Cardiac ventricle fibroblast (primary cell): ENCODE data around the gene CCM2. TPM values are rescaled to one million over a fixed set of nuclear protein-coding genes. Genes with fewer than 3 reads are reported as not detected.

Experiments
- total RNA-seq: library from RNA; depleted of rRNA; stranded (reverse); fragments of >200 nt; gene quantifications from 2 replicates; pipeline ENCODE4 v1.2.3, GENCODE V29; 2015

The CCM2 gene
- 35.7 and 39.7 TPM in 2 replicates for total RNA-seq

DNA sequence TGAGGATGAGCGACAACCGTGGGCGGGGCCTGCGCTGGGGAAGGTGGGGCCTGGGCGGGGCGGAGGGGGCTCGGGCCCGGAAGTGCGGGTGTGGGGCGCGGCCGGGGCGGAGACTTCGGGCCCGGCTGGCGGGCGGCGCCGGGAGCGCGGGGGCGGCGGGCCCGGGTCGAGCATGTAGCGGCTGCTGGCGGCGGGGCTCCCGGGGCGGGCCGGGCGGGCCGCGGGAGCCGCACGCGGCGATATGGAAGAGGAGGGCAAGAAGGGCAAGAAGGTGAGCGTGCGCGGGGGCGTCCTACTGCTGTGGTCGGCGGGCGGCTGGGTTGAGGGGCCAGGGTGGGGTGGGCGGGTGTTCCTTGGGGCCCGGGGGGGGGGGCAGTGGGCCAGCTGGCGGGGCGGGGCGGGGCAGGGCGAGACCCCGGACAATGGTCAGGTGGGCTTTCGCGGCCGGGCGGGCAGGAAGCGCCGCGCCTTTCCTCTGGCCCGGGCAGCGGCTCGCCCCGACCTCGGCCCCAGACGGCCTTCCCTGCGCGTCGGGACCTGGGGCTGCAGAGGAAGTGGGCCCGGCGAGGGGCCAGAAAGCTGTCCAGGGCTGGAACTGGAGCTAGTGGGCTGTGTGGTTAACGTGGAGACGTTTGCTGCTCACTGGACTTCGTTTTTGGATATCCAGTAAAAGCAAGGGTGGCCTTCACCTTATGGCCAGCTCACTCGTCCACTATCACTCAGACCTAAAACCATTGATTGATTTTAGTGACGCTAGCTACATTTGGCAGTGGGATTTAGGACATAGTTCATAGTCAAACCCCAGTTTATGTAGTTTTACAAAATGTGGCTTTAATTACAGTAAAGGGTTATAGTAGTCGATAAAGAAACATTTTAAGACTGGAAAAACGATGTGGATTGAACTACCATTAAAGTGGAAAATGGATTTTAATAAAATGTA is at the start of gene CCM2:
TSS of gene CCM2 (plus strand) at position 109 of the 940 bp plus-strand sequence. CDS start at position 242, 133 bp downstream.

DNA sequence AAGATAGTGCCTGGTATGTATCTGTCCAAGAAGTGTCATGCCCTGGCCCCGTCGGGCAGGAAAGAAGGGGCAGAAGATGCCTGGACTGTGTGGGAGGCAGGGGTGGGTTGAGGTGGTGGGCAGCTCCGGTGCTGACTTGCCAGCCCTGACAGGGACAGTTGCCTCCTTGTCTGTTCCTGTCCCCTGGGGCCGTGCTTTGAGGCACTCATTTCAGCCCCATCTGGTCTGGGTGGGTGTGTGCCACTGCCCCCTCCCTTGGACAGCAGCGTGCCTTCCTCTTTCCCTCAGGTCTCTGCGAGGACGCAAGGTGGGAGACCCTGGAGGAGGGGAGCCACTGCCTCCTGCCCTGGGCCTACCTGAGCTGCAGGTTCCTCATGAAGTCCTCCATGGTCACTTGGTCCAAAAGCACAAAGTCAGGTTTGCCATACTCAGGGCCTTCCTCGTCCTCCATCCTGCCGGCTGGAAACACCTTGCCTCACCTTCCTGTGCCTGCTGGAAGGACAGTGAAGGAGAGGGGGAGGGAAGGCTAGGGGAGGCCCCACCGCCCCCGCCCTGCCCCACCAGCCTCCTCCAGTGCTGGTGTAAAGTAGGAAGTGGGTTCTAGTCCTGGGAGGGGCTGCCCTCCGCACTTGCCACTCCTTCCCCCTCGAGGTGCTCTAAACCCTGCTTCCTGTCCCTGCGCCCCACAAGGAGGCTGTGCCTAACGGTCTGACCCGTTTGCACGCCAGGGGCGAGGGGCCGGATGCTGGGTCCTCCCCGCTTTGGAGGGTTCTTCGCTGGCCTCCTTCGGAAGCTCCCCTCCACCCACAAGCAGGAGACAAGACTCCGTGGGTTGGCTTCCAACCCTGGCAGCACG is 21.3 kb upstream of the CCM2 start, which contains the start of gene MYO1G:
TSS of gene MYO1G (minus strand) at position 505 of the 856 bp plus-strand sequence. CDS start at position 451, 54 bp downstream.

DNA sequence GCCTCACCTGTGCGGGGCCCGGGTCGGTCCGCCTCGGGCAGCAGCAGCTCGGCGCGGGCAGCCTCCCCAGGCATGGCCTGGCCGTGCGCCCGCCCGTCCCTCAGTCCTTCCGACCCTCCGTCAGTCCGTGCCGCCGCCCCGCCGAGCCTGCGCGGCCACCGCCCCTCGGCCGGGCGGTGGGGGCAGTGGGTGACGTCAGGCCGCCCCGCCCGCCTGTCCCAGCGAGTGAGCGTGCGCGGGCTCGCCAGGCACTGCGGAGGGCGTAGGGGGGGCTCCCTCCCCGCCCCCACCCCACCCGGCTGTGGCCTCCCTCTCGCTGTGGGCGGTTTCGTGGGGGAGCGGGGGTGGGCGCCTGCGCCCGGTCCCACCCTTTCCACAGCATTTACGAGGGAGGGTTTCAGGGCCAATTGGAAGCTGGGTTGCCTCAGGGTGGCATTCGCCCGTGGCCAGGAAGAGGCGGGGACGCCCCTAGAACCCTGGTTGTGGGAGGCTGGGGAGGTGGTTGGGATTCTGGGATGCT is 88.9 kb downstream of the CCM2 start, which contains the start of gene NACAD:
TSS of gene NACAD (minus strand) at position 149 of the 520 bp plus-strand sequence. CDS start at position 74, 75 bp downstream.

DNA sequence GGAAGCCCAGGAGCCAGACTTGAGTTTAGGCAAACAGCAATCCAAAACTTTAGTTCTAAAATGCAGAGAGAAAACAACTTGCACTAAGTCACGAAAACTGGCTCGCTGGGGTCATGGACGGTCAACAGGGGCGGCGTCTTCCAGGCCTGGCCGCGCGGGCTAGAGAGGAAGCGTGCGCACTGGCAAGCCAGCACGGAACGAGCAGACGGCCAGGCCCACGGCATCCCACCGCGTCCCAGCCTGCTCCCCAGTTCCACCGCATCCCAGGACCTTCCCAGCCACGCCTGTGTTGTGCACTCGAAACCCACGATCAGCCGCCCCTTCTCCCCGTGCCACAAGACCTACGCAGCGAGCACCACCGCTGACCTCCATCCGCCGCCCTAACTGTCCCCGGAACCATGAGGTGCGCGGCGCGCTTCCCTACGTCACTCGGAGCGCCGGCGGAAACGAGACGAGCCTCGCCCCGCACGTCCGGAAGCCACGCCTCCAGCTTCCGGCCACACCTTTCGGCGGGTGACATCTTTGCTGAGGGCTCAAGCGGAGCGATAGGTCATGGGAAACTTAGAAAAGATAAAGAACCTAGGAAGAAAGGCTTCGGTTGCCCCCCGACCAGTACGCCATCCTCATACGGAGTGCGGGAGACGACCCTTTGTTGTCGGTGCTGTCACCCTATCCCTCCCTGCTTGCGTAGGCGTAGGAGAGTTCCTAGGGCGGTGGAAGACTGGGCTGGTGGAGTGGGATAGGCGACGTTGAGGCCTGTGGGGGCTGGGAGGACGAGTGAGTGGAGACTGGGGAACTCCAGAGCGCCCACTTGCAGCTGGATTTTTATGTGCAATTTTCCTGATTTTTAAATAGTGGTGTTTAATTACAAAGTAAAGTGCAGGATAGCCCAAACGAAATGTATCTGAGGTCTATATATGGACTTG is 111.6 kb downstream of the CCM2 start, which contains the start of gene TBRG4:
TSS of gene TBRG4 (minus strand) at position 400 of the 926 bp plus-strand sequence. CDS start 2,460 bp downstream, outside the sequence.

Other genes starting within 250 kb of the CCM2 start
- 1,805 and 1,884 TPM in 2 replicates for gene PPIA, start 203.5 kb upstream of the CCM2 start, total RNA-seq
- 80.1 and 89.7 TPM in 2 replicates for gene H2AZ2, start 152.1 kb upstream of the CCM2 start, total RNA-seq
- gene PURB, start 114.7 kb upstream of the CCM2 start, total RNA-seq: 12.5 and 15.1 TPM in 2 replicates
- not detected in 2 replicates for gene MYO1G, start 21.2 kb upstream of the CCM2 start, total RNA-seq
- 1.7 TPM in 2 replicates for gene NACAD, start 88.8 kb downstream of the CCM2 start, total RNA-seq
- 27.6 and 30.0 TPM in 2 replicates for gene TBRG4, start 111.5 kb downstream of the CCM2 start, total RNA-seq
- gene RAMP3, start 157.6 kb downstream of the CCM2 start, total RNA-seq: not detected in 2 replicates